HG03139 (cell line): ENCODE results near the gene HBE1.

Source experiments
- ATAC-seq: cut with Tn5 transposase; IDR thresholded peaks from one replicate; pipeline ENCODE4 v1.9.1; 2021; ENCODE audit not compliant: unreplicated experiment

HBE1 gene

GRCh38 chr11:5234381-5234834 is 35.3 kb downstream of the HBE1 start, which contains the start of gene HBD:
TSS of gene HBD (minus strand) at chr11:5234483. CDS start at chr11:5234433, 50 bp downstream.
- ATAC-seq: peak; percentile 87

GRCh38 chr11:5233307-5233706 is 36.4 kb downstream of the HBE1 start:
- ATAC-seq: no peak

GRCh38 chr11:5232821-5233220 is 36.9 kb downstream of the HBE1 start:
- no peak for ATAC-seq

GRCh38 chr11:5232176-5232575 is 37.6 kb downstream of the HBE1 start:
- ATAC-seq: no peak

GRCh38 chr11:5231111-5231510 is 38.6 kb downstream of the HBE1 start:
- ATAC-seq: no peak

- ATAC-seq: no peak
These were observed 39.5 kb downstream of the HBE1 start for GRCh38 chr11:5230266-5230665.

- ATAC-seq: no peak
These were observed 39.9 kb downstream of the HBE1 start for GRCh38 chr11:5229796-5230195.

- no peak for ATAC-seq
These were observed 40.4 kb downstream of the HBE1 start for GRCh38 chr11:5229356-5229755.

- ATAC-seq: no peak
These were observed 41.6 kb downstream of the HBE1 start for GRCh38 chr11:5228124-5228523.

- no peak for ATAC-seq
These were observed 42.1 kb downstream of the HBE1 start for GRCh38 chr11:5227681-5228080.

GRCh38 chr11:5226732-5227310 is 42.9 kb downstream of the HBE1 start, which contains the start of gene HBB:
TSS of gene HBB (minus strand) at chr11:5227071. CDS start at chr11:5227021, 50 bp downstream.
- no peak for ATAC-seq

- ATAC-seq: no peak
These were observed 44.3 kb downstream of the HBE1 start for GRCh38 chr11:5225480-5225871.

GRCh38 chr11:5224538-5225479 is 44.9 kb downstream of the HBE1 start:
- no peak for ATAC-seq

GRCh38 chr11:5223686-5224085 is 46.1 kb downstream of the HBE1 start:
- ATAC-seq: no peak

GRCh38 chr11:5223146-5223545 is 46.6 kb downstream of the HBE1 start:
- no peak for ATAC-seq
